ENCODE results near the gene NUDT9. TPM values are rescaled to one million over a fixed set of nuclear protein-coding genes. Genes with fewer than 3 reads are reported as not detected.
A peak's percentile ranks its signal among the peaks of the same experiment; 100 is the strongest.

Gene NUDT9
- total RNA-seq, 4 donors from 2014 or later = 23.1 to 40.9 (median 39.0) TPM

DNA sequence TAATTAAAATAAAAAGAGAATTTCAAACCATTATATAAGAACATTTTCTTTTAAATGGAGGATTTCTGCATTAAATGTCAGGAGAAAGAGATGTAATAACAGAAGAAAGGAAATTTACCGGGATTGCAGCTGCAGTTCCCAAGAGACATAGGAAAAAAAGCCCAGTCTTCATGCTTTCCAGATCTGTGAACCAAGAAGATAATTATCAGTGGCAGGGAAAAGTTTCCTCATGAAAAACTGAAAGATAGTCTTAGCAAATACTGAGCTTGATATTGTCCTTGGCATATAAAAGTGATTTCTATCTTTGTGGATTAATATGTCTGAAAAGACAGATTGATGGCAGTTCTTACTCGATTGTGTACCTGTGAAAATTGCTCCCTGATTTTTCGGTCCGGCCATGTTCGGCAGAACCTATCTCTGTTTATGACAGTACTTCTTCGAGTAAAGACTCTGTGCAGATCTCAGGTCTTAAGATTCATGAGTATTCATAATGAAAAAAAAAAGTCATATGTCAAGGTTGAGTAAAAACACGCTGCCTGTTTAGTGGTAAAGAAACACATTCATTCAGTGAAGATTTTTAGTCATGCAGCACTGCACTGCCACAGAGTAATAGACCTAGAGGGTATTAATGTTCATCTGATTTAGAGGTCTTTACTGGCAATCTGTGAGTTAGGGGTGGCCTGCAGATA, 77.2 kb downstream of the NUDT9 start:
- H3K36me3 ChIP-seq = no peaks in the 10 kb centered on the region
- H3K4me3 ChIP-seq = no peak overlapping the region
- intact Hi-C loops (cut with DNase I; ENCODE audit: low total_unique reads) = no loop called here
- TF ChIP-seq, protein P1, sequence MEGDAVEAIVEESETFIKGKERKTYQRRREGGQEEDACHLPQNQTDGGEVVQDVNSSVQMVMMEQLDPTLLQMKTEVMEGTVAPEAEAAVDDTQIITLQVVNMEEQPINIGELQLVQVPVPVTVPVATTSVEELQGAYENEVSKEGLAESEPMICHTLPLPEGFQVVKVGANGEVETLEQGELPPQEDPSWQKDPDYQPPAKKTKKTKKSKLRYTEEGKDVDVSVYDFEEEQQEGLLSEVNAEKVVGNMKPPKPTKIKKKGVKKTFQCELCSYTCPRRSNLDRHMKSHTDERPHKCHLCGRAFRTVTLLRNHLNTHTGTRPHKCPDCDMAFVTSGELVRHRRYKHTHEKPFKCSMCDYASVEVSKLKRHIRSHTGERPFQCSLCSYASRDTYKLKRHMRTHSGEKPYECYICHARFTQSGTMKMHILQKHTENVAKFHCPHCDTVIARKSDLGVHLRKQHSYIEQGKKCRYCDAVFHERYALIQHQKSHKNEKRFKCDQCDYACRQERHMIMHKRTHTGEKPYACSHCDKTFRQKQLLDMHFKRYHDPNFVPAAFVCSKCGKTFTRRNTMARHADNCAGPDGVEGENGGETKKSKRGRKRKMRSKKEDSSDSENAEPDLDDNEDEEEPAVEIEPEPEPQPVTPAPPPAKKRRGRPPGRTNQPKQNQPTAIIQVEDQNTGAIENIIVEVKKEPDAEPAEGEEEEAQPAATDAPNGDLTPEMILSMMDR (IDR thresholded peaks at IDR 0.05) = no peak
- TF ChIP-seq POLR2A (IDR thresholded peaks at IDR 0.05) = no peak
- H3K27me3 ChIP-seq = no peaks in the 10 kb centered on the region
- H3K27ac ChIP-seq = peak overlapping the region; percentile 84 to 99
- H3K9me3 ChIP-seq = no peaks in the 10 kb centered on the region
- H3K4me1 ChIP-seq = peaks cover 0 to 16% of the 10 kb centered on the region in 2 donors
- DNase-seq = no peak

DNA sequence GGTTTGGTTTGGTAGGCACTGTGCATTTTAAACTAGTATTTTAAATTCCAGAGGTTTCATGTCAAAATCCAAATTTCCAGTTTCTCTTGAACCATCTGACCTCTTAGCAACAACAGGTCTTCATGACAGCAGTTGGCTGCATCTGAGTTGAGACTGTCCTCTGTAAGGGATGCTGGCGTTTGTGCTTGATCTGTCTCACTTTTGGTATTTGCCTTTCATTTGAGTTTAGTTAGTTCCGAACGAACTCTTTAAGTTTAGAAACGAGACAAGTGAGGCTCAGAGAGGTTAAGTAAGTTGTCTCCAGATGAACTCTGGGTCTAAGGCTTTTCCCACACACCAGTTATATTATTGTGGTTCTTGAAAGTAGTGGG, 77.7 kb downstream of the NUDT9 start:
- intact Hi-C loops (cut with DNase I; ENCODE audit: low total_unique reads) = no loop called here
- no peak for DNase-seq
- Histone ChIP-seq H3K4me3 (no peak overlapping the region), H3K27ac (peak overlapping the region; percentile 84 to 99), H3K4me1 (peaks cover 0 to 16% of the 10 kb centered on the region in 2 donors), H3K36me3 (no peaks in the 10 kb centered on the region), H3K9me3 (no peaks in the 10 kb centered on the region), H3K27me3 (no peaks in the 10 kb centered on the region)
- TF ChIP-seq, protein P1 (IDR thresholded peaks at IDR 0.05) = no peak
- TF ChIP-seq POLR2A (IDR thresholded peaks at IDR 0.05) = no peak

DNA sequence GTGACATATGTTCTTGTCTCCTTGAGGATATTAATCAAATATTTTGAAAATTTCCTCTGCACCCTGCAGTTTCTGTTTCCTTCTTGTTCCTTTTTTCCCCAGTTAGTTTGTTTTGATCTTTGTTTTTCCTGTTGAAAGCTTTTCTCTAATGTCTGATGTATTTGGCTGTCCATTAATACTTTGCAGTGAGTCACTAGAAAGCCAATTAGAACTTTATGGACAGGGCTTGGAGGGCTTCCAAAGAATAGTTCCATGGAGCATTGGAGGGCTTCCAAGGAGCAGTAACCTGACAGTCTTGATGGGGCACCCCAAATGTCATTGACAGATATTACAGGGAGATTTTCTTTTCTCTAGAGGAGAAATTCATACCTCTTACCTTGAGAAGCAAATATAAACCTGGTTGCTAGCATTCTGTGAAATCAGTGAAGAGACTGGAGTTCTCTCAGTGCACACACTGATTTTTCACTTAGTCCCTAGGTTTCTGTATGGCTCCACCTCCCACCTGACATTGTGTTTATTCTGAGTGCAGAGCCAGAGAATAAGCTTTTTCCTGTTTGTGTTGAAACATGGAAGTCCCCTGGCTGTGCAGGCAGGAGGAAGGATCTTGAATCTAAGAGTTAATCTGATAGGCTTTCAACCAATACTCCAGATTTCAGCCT, 80.3 kb downstream of the NUDT9 start:
- Histone ChIP-seq H3K4me1 (peaks cover 0 to 18% of the 10 kb centered on the region in 2 donors), H3K27ac (peak overlapping the region; percentile 84 to 99)
- intact Hi-C loops (cut with DNase I; ENCODE audit: low total_unique reads) = no loop called here

DNA sequence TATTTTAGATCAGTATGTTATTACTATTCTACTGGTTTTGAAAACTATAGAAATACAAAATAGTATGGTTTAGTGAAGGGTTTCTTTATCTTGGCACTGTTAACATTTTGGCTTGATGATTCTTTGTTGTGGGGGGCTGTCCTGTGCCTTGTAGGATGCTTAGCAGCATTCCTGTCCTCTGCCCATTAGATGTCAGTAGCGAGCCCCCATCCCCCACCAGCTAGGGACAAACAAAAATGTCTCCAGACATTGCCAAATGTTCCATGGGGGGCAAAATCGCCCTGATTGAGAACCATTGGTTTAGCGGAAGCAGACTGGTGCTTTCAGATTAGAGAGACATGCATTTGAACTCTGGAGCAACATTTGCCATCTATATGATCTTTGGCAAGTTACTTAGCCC, 83.5 kb downstream of the NUDT9 start:
- Histone ChIP-seq H3K4me1 (peaks cover 0 to 12% of the 10 kb centered on the region in 2 donors), H3K27ac (peak overlapping the region; percentile 80 to 99)

More for the DNA sequence above, 80.3 kb downstream of the NUDT9 start:
- H3K9me3 ChIP-seq = no peaks in the 10 kb centered on the region
- TF ChIP-seq, protein P1 (IDR thresholded peaks at IDR 0.05) = no peak
- TF ChIP-seq POLR2A (IDR thresholded peaks at IDR 0.05) = no peak
- no peaks in the 10 kb centered on the region for H3K27me3 ChIP-seq
- no peaks in the 10 kb centered on the region for H3K36me3 ChIP-seq
- no peak overlapping the region for H3K4me3 ChIP-seq
- DNase-seq = no peak

More for the DNA sequence above, 83.5 kb downstream of the NUDT9 start:
- no peaks in the 10 kb centered on the region for H3K36me3 ChIP-seq
- intact Hi-C loops (cut with DNase I; ENCODE audit: low total_unique reads) = no loop called here
- H3K9me3 ChIP-seq = no peaks in the 10 kb centered on the region
- TF ChIP-seq POLR2A (IDR thresholded peaks at IDR 0.05) = no peak
- TF ChIP-seq, protein P1 (IDR thresholded peaks at IDR 0.05) = no peak
- no peaks in the 10 kb centered on the region for H3K27me3 ChIP-seq
- no peak for DNase-seq
- H3K4me3 ChIP-seq = no peak overlapping the region
